Activated CD8-positive, alpha-beta memory T cell treated with anti-CD3 and anti-CD28 coated beads for 24 hours (primary cell): Measurements from ENCODE around the gene ZFAND3.
A peak's percentile ranks its signal among the peaks of the same experiment; 100 is the strongest.
"Not testable (repeated sequence)": the region's sequence is repeated elsewhere in the genome, so short reads cannot be mapped to it uniquely, and the experiment has no call there.

Source experiments
- DNase-seq: peaks from one replicate; pipeline ENCODE4 v3.0.0-alpha.2; 2020

The ZFAND3 gene

DNA sequence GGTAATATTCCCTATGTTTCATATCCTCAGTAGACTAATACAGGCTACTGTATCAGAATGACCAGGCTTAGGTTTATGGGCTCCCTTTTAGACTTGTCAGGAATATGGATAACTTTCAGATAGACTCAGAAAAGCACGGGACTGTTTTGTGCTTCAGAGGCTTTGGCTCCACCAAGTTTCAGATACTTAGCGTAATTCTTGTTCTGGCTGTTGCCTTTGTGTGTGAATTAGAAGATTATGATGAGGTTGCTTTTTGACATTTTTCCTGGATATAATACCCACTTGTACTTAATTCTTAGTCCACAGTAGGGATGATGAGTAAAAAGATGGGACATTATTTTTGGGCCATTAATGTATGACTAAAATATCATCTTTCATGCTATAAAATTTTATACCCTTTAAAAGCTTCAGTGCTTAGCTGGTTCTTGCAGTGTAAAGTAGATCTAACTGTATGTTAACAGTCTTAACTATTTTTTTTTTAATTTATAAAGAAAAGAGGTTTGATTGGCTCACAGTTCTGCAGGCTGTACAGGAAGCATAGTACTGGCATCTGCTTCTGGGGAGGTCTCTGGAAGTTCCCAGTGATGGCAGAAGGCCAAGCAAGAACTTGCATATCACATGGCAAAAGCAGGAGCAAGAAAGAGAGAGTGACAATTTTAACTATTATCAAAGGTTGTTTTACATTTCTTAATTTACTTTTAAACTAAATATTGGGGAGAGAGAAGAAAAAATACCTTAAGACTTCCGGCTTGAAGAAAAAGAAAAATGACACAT, 120.7 kb downstream of the ZFAND3 start:
- no peak for DNase-seq

DNA sequence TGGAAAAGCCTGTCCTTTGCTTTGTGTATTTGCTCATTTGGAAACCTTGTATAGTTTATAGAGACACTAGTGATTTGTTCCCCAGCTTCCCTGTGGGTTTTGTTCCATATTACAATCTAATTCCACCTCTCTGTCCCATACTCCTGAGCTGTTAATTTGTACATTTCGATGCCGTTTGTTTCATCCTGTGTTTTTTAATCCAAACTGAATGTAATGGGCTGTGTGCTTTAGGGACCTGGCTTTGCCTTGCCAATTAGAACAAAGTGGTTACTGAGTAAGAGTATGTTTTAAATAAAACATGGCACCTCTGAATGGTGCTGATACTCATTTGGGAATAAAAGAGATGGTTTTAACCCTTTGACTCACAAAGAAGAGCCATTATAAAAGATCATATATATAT, 122.3 kb downstream of the ZFAND3 start:
- no peak for DNase-seq

DNA sequence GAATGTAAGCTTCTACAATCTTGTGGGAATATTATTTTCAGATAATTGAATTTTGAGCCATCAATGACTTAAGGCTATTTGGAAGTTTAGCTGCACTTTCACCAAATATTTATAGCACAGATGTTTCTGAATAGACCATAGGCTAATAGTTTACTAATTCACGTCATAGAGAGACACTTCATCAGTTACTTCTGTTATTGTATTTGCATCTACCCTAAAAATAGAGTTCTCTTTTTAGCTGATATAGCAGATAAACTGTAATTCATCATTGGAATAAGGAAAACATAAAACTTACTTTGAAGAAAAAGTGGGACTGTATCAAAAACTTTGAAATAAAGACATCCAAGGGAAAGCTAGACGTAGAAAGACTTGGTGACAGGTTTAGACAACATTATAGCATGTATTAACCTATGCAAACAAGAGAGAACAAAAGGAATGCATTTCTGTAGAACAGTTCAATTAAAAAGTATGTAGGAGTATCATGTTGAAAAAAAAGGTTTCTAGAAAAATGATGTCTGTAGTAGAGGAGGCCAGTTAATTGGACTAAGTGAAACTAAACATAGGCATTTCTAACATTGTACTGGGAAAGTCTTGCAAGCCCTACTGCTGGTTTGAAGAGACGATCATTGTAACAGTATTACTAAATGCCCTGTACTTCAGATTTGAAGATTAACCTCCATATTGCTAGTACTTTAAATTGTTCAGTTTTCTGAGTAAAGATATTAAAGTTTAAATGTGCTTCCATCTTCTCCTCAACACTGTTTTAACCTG, 123.3 kb downstream of the ZFAND3 start:
- DNase-seq = no peak

DNA sequence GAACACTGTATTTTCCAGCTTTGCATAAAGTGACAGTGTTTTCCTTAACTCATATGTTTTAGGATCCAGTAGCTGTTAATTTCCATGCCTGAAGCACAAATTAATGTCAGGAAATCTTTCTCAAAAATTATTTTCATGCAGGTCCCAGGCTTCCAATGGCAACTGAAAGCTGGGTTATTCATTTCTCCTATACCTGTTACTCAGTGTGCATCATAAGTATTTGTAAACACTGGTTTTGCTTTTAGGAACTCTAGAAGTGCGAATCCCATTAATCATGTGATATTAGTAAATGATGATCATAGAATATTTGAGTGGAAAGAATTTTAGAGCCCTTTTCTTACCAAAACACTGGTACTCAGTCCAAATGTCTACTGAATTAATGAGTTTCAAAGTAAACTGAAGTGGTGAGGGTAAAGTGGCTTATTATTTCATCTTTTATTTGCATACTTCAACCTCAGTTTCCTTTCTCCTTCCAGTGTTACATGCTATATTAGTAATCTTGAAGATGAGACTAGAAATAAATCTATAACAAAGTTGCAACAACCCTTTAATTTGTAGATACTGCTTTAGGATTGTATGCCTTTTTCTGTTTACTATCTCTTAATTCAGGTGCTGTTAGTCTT, 124.0 kb downstream of the ZFAND3 start:
- DNase-seq = no peak

DNA sequence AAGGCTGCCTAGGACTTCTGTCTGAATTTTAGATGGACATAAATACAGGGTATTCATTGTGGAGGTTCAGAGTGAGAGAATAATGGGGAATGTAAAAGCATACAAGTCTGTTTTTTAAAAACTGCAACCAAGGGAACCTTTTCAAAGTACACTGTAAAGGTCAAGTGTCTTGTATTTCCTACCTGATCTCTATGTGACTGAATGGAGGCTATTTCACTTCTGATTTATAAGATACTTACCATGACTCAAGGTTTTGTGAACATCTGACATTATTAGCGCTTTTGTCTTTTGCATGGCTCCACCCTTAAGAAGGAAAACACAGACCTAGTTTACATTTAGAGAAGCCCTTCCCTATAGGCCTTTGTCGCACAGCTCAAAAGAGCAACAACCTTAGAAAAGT, 126.5 kb downstream of the ZFAND3 start:
- DNase-seq = no peak

DNA sequence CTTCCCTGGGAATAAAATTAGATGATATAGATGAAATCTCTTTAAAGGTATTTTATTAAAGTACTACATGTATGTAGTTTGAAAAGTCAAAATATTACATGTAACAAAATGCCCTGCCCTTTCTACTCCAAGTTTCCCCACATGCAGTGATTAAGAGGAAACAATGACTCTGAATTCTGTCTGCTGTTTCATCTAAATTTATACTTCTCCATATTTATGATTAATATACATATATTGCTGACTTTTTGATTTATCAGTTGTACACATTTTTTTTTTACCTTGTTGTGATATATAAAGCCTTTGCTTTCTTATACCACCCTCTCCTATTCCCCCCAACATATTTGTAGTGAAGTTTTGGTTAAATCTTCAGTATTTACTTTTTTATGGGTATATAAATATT, 127.9 kb downstream of the ZFAND3 start:
- no peak for DNase-seq

DNA sequence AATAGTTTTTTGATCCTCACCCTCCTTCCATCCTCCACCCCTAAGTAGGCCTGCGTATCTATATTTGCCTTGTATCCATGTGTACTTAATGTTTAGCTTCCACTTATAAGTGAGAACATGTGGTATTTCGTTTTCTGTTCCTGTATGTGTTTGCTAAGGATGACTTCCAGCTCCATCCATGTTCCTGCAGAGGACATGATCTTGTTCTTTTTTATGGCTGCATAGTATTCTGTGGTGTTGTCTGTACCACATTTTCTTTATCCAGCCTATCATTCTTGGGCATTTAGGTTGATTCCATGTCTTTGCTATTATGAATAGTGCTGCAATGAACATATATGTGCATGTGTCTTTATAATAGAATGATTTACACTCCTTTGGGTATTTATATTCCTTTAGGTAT, 129.1 kb downstream of the ZFAND3 start:
- not testable (repeated sequence) for DNase-seq

DNA sequence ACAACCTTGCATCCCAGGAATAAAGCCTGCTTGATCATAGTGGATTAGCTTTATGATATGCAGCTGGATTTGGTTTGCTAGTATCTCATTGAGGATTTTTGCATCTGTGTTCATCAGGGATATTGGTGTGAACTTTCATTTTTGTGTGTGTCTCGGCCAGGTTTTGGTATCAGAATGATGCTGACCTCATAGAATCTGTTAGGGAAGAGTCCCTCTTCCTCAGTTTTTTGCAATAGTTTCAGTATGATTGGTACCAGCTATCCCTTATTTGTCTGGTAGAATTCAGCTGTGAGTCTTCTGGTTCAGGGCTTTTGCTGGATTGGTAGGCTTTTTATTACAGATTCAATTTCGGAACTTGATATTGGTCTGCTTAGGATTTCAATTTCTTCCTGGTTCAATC, 132.5 kb downstream of the ZFAND3 start:
- no peak for DNase-seq

DNA sequence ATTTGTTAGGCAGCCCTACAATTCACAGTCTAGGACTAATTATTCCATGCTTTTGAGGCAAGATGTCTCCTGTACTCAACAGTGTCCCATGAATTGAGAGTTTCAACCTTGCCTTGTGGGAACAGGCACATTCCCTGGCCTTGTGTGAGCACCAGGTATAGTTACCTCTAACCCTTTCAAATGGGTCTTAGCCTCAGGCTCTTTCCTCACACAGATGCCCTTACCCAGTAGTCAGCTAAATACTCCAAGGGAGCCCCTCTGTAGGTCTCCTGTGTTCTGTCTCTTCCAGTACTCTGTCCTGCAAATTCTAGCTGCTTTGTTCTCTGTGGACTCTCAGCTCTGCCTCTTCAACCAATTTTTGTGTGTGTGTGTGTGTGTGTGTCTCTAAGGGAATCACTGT, 135.3 kb downstream of the ZFAND3 start:
- DNase-seq = no peak

DNA sequence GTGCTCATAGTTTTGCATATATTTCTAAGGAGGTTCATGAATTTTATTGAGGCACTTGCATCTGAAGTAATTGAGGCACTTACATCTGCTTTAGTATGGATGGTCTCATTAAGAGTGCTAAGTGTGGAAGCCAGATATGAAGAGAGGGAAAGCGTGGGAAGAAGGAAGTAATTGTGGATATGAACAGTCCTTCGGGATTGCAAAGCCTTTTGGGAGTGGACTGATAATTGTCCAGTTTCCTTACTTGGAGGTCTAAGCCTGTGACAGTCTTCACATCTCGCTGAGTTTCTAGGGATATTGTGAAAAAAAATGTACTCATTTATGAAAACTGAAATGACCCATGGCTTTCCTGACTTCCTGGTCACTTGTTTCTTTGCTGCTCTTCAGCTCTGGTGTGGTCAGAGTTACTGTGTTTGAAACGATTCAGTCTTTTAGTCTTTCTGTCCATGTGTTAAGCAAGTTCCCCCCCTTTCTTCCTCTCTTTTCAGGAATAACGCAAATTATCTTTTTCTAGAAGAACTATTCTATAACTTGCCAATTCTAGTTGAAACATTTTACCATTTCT, 137.3 kb downstream of the ZFAND3 start:
- no peak for DNase-seq

DNA sequence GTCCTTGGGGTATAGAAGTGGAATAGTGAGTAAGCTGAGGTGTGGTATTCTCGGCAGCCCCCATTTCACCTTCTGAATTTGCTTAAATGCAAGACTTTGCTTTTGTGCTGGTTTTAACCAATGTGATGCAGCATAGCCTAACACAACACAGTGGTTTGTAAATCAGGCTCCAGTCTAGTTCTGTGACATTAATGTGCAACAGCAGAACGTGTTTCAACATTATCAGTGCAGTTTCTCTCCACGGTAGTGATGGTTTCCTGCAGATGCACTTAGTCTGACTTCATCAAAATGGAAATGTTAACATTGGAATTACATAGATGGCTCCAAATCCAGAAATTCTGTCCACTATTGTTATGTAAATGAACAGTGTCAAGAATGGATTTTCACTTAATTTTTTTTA, 139.5 kb downstream of the ZFAND3 start:
- no peak for DNase-seq

DNA sequence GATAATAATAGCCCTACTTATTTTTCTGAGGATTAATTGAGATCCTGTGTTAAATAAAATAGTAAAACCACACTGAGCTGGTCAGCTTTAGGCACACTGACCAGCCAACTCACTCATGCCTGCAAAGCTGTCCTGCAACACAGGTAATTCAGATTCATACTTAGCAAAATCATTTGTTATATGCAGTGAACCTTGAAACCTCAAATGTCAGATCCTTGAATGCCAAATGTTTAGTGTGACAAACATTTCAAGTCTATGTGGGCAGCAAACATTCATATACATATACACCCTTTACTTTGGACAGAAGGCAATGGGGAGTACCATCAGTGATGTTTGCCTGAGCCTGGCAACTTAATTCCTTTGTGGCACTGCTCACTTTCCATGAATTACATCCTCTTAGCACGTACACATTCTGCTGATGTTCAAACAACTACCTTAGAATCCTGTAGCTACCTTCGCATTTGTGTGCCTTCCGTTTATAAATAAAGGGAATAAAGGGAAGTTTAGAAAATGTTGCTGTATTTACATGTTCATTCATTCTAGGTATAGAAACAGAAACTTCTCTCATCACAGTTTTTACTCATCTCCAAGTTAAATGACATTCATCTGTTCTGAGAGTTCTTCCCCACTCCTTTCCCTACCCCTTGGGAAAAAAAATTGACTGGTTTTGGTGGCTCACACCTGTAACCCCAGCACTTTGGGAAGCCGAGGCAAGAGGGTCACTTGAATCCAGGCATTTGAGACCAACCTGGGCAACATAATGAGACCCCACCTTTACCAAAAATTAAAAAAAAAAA, 140.8 kb downstream of the ZFAND3 start:
- DNase-seq = no peak

DNA sequence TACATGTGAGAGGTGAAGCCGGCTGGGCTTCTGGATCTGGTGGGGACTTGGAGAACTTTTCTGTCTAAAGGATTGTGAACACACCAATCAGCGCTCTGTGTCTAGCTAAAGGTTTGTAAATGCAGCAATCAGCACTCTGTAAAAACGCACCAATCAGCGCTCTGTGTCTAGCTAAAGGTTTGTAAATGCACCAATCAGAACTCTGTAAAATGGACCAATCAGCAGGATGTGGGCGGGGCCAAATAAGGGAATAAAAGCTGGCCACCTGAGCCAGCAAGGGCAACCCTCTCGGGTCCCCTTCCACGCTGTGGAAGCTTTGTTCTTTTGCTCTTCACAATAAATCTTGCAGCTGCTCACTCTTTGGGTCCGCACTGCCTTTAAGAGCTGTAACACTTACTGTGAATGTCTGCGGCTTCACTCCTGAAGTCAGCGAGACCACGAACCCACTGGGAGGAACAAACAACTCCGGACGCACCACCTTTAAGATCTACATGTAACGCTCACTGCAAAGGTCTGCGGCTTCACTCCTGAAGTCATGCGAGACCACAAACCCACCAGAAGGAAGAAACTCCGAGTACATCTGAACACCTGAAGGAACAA, 143.1 kb downstream of the ZFAND3 start:
- DNase-seq = peak; percentile 64

DNA sequence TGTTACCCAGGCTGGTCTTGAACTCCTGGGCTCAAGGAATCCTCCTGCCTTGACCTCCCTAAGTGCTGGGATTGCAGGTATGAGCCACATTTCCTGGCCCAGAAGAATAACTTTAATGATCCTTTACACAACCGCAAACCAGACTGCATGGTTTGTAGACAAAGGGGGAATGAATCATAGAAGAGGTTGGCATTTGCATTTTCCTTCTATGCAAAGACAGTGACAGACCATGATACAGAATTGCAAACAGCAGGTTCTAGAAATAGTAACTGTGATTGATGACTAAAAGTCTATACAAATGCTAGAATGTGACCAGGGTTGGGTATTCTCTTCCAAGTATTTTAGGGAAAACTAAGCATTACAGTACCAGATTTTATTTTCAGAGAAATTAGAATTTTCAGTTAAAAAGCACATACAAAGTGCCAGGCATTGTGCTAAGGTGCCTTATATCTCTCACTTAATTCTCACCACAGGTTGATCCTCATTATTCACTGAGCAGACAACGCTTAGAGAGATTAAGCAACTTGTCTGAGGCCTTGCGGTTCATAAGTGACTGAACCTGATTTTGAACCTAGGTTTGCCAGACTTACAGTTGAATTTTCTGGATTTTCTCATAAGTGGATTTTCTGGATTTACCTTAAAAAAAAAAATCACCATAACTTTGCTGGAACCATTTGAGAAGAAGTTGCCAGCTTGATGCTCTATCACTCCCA, 146.6 kb downstream of the ZFAND3 start:
- no peak for DNase-seq

DNA sequence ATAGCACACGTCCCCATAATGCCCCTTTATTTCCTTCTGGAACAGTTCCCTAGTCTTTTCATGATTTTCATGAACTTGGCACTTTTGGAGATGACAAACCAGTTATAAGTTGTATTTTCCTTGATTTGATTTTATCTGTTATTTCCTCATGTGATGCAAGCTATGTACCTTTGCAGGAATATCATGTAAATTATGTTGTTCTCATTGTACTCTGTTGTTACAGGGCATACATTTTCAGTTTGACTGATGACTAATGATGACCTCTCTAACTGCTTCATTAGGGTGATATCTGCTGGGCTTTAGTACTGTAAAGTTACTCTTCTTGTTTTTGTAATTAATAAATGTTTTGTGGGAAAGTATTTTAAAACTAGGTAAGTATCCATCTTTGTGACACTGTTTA, 147.3 kb downstream of the ZFAND3 start:
- DNase-seq = no peak

DNA sequence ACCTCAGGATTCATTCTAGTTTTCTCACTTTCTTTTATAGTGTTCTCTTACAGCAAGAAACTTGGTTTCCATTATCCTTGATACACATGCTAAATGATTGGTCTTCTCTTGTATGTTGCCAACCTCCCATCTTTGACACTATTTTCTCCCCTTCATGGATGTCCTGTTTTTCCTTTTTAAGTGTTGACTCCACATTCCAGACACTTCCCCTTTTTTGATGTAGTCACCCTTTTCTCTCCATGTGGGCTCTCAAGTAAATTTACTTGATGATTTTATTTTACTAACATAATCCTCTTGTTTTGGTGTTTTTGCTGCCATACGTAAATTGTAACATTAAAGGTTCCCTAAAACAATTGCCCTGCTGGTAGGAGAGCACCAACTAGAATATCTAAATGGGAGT, 148.1 kb downstream of the ZFAND3 start:
- no peak for DNase-seq

DNA sequence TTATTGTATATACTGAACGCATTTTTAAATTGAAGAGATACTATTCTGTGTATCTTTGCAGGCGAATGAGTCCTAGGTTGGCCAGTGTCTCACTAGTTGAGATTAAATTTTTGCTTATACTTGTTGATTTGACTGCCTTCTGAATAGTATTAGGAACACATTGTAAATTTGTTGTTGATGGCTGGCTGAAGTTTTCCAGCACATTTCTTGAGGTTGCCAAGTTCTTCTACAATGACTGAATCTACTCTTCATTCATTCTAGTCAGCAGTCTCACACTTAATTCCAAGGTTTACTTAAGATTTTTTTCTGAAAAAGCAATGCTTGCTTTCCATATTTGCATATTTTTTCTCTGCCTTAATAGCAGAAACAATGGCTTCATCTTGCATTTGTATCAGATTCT, 151.7 kb downstream of the ZFAND3 start:
- DNase-seq = no peak

DNA sequence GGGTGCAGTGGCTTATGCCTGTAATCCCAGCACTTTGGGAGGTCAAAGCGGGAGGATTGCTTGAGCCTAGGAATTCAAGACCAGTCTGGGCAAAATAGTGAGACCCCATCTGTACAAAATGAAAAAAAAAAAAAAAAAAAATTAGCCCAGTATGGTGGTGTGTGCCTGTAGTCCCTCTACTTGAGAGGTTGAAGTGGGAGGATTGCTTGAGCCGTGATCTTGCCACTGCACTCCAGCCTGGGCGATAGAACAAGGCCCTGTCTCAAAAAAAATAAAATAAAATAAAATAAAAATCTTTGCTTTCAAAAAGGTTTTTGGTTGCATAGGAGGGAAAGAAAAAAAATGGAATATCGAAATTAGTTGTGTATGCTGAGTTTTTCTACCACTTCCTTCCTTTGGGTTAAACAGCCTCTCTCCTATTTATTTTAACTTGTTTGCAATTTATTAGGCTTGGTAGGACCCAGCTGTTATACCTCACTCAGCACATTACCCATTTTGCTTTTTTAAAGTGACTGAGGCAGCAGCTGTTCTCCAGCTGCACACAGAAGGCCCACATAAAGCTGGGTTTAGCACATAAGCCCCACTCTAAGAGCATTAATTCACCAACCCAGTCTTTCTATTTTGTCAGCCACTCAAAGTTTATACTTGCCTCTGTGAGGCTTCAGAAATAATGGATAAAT, 152.3 kb downstream of the ZFAND3 start:
- DNase-seq = no peak

DNA sequence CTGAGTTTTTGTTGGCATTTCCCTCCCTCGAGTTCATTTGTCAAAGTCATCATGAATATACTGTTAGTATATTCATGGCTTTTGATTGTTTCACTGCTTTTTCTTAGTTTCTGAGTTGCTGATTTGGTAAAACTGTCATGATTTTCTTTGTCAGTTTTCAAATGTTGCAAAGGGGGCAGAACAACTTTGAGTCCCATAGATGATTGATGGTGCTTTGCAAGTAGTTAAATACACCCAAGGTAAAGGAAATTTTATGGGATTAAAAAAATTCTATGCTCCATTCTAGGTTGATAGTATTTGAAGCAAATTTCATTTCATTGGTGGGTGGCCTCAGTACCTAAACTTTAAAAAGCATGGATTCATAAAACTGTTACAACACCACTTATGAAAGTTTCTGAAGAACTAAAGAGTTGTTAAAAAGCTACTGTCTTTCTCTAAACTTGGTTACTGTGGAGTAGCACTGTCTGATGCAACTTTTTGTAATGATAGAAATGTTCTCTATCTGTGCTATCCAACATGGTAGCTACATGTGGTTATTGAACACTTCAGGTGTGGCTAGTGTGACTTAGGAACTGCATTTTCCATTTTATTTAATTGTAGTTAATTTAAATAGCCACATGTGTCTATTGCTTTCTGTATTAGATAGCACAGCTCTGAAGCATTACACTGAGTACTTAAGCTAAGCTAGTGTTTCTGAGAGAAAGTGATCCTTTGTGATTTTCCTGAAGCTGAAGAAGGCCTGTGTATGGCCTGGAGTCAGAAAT, 153.6 kb downstream of the ZFAND3 start:
- DNase-seq = no peak

DNA sequence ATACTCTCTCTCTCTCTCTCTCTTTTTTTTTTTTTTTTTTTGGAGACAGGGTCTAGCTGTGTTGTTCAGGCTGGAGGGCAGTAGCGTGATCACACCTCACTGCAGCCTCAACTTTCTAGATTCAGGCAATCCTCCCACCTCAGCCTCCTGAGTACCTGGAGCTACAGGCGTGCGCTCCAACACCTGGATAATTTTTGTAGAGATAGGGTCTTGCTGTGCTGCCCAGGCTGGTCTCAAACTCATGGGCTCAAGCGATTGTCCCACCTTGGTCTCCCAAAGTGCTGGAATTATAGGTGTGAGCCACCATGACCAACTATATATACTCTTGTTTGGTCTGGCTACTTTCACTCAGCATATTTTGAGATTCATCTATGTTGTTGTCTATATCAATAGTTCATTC, 154.9 kb downstream of the ZFAND3 start:
- no peak for DNase-seq
